ENCODE data around the gene THBS3.

DNA sequence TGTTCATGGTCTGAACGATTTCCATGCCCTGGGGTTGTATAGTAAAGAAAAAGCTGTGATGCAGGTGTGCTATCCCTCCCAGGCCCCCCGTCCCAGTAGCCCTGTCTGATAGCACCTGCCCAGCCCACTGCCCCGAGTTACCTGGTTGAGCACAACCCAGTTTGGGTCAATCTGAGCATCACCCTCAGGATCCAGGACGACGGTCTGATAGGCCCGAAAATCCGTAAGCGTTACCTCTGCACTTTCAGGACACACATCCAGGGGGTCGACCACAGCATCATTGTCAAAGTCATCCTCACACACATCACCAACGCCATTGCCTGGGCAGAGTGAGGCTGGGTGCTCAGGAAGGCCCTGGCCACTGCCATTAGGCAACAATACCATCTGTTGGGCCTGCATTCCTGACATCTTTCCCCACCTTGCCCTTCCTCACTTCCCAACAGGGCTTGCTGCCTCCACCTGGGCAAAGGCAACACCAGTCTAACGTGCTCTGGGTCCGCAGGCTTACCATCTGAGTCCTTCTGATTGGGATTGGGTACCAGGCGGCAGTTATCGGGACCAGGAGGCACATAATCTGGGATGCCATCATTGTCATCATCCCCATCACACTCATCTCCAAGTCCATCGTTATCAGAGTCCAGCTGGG lies 9.7 kb downstream of the THBS3 start:
- TF ChIP-seq POLR2AphosphoS5 (IDR thresholded peaks at IDR 0.05; ENCODE audit: low read depth, low read length) (no peak), POLR2A (IDR thresholded peaks at IDR 0.05; ENCODE audit: low read depth, low read length) (no peak), TAF1 (IDR thresholded peaks at IDR 0.05; ENCODE audit: low read depth, low read length) (no peak), PAX5 (IDR thresholded peaks at IDR 0.05; ENCODE audit: insufficient read depth, low read length, severe bottlenecking) (no peak), POU2F2 (IDR thresholded peaks at IDR 0.05; ENCODE audit: low read depth, low read length) (no peak)

Data from GM12891 (cell line).